Activated CD4-positive, alpha-beta T cell treated with anti-CD3 and anti-CD28 coated beads, Interleukin-2, amount 50 U/mL, for 24 hours (primary cell): ENCODE measurements around the gene SLC15A4.

Source experiments
- DNase-seq, 2 donors: peaks; one replicate each; pipeline ENCODE4 v3.0.0-alpha.2; 2020; ENCODE audit warnings: low read depth in 1 of 2, low spot score in 1 of 2

Gene SLC15A4

GRCh38 chr12:128755566-128755965 is 68.2 kb downstream of the SLC15A4 start:
- DNase-seq = no peak

- DNase-seq = no peak
Measured at GRCh38 chr12:128754275-128754674, 69.5 kb downstream of the SLC15A4 start.

- no peak for DNase-seq
Measured at GRCh38 chr12:128753438-128753837, 70.3 kb downstream of the SLC15A4 start.

GRCh38 chr12:128752386-128752785 is 71.4 kb downstream of the SLC15A4 start:
- no peak for DNase-seq

- DNase-seq = no peak
Measured at GRCh38 chr12:128747441-128747840, 76.3 kb downstream of the SLC15A4 start.

- DNase-seq = no peak
Measured at GRCh38 chr12:128745772-128746689, 77.7 kb downstream of the SLC15A4 start.

GRCh38 chr12:128743916-128744315 is 79.8 kb downstream of the SLC15A4 start:
- no peak for DNase-seq
